HEK293T (cell line): ENCODE data around the gene TDRKH.

Experiments used
- BHLHE40 ChIP-seq: fragments of 450-650 bp; IDR thresholded peaks from 2 replicates; pipeline ENCODE4 v1.6.1; 2016; ENCODE audit warnings: mild to moderate bottlenecking, moderate library complexity, borderline replicate concordance
- CTBP1 ChIP-seq: fragments of 450-650 bp; IDR thresholded peaks from 2 replicates; pipeline ENCODE4 v1.6.1; 2016; ENCODE audit warnings: borderline replicate concordance
- FOXA1 ChIP-seq: fragments of 450-650 bp; IDR thresholded peaks from 2 replicates; pipeline ENCODE4 v1.6.1; 2016; ENCODE audit warnings: mild to moderate bottlenecking
- HDGF ChIP-seq: fragments of 450-650 bp; IDR thresholded peaks from 2 replicates; pipeline ENCODE4 v1.6.1; 2017; ENCODE audit warnings: antibody characterized with exemption, borderline replicate concordance
- NFRKB ChIP-seq: fragments of 450-650 bp; IDR thresholded peaks from 2 replicates; pipeline ENCODE4 v1.6.1; 2016; ENCODE audit warnings: mild to moderate bottlenecking, moderate library complexity
- SP1 ChIP-seq: fragments of 450-650 bp; IDR thresholded peaks from 2 replicates; pipeline ENCODE4 v1.6.1; 2017
- SUZ12 ChIP-seq: fragments of 450-650 bp; IDR thresholded peaks from 2 replicates; pipeline ENCODE4 v1.6.1; 2016; ENCODE audit warnings: mild to moderate bottlenecking

DNA sequence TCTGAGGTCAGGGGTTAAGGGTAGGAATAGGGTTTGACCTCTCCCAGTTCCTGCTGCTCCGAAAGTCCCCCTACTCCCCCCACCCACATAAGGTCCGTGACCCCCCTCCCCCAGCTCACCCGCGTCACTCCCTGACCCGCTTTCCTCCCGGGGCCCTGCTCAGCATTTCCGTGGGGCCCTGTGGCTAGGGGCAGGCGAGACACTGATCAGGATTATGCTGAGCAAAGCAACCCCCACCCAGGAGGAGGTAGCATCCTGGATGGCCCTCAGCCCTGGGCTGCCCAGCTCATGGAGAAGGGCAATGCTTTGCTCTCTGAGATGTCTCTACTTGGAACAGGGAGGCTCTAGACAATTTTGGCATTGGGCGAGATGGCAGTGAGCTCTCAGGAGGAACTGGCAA is 37.6 kb upstream of the TDRKH start:
- TF ChIP-seq CTBP1 (no peak), BHLHE40 (no peak), NFRKB (no peak), SP1 (no peak), SUZ12 (no peak), HDGF (no peak), FOXA1 (no peak)
